WTC11 (cell line): ENCODE measurements around the gene SFT2D3.

Source experiments
- AFF4 ChIP-seq: sonication (generic); formaldehyde crosslinking; IDR thresholded peaks from 2 replicates; pipeline ENCODE4 v1.8.1; 2023; ENCODE audit warnings: mild to moderate bottlenecking, missing genetic modification reagents, borderline replicate concordance
- ATF1 ChIP-seq: sonication (generic); formaldehyde crosslinking; IDR thresholded peaks from 2 replicates; pipeline ENCODE4 v1.8.1; 2023; ENCODE audit warnings: mild to moderate bottlenecking, moderate library complexity, missing genetic modification reagents
- ATF2 ChIP-seq: sonication (generic); formaldehyde crosslinking; IDR thresholded peaks from 2 replicates; pipeline ENCODE4 v1.8.1; 2022; ENCODE audit warnings: low read depth, missing genetic modification reagents, borderline replicate concordance
- ATF3 ChIP-seq: sonication (generic); formaldehyde crosslinking; conservative IDR thresholded peaks from 2 replicates; pipeline ENCODE4 v1.8.1; 2022; ENCODE audit warnings: mild to moderate bottlenecking, missing genetic modification reagents
- CREB1 ChIP-seq: sonication (generic); formaldehyde crosslinking; IDR thresholded peaks from 2 replicates; pipeline ENCODE4 v1.8.0; 2023; ENCODE audit warnings: mild to moderate bottlenecking, missing genetic modification reagents
- CTCF ChIP-seq: fragments of 200-600 bp; IDR thresholded peaks from 2 replicates; pipeline ENCODE4 v1.8.0; 2022; ENCODE audit warnings: antibody characterized with exemption
- E2F5 ChIP-seq: sonication (generic); formaldehyde crosslinking; IDR thresholded peaks from 2 replicates; pipeline ENCODE4 v1.8.1; 2022; ENCODE audit warnings: mild to moderate bottlenecking, moderate library complexity, missing genetic modification reagents
- MAX ChIP-seq: sonication (generic); formaldehyde crosslinking; IDR thresholded peaks from 2 replicates; pipeline ENCODE4 v1.8.0; 2022; ENCODE audit warnings: mild to moderate bottlenecking, missing genetic modification reagents
- MLX ChIP-seq: sonication (generic); formaldehyde crosslinking; IDR thresholded peaks from 2 replicates; pipeline ENCODE4 v1.8.1; 2023; ENCODE audit warnings: mild to moderate bottlenecking, missing genetic modification reagents, moderate library complexity

GRCh38 chr2:127704641-127705390 is 3.5 kb downstream of the SFT2D3 start:
- TF ChIP-seq ATF2 (CRISPR knock-in tag) (no peak), CTCF (no peak), MLX (no peak), ATF3 (CRISPR knock-in tag) (no peak), ATF1 (no peak), E2F5 (CRISPR knock-in tag) (no peak), MAX (CRISPR knock-in tag) (no peak), CREB1 (CRISPR knock-in tag) (no peak), AFF4 (CRISPR knock-in tag) (no peak)
